ENCODE data around the gene OTOS.

GRCh38 chr2:240163844-240164574, 23.6 kb upstream of the OTOS start:
- no peak for TF ChIP-seq CTCF (IDR thresholded peaks at IDR 0.05)
- no peak for TF ChIP-seq POLR2A (IDR thresholded peaks at IDR 0.05)
